Mucosa of gallbladder (tissue), 1 donor: Measurements from ENCODE around the gene HIGD2A. TPM values are rescaled to one million over a fixed set of nuclear protein-coding genes. Genes with fewer than 3 reads are reported as not detected.
A peak's percentile ranks its signal among the peaks of the same experiment; 100 is the strongest.

Source experiments
- DNase-seq: peaks from one replicate; pipeline ENCODE4 v3.0.0-alpha.2; 2020; ENCODE audit warnings: low spot score
- total RNA-seq: library from RNA; stranded (reverse); gene quantifications from one replicate; pipeline ENCODE4 v1.2.1, GENCODE V29; 2021
- donor health status: DM: no; HTN: no; CAD: no.

HIGD2A gene
- total RNA-seq, 1 donor from 2014 or later, result 125 TPM

DNA sequence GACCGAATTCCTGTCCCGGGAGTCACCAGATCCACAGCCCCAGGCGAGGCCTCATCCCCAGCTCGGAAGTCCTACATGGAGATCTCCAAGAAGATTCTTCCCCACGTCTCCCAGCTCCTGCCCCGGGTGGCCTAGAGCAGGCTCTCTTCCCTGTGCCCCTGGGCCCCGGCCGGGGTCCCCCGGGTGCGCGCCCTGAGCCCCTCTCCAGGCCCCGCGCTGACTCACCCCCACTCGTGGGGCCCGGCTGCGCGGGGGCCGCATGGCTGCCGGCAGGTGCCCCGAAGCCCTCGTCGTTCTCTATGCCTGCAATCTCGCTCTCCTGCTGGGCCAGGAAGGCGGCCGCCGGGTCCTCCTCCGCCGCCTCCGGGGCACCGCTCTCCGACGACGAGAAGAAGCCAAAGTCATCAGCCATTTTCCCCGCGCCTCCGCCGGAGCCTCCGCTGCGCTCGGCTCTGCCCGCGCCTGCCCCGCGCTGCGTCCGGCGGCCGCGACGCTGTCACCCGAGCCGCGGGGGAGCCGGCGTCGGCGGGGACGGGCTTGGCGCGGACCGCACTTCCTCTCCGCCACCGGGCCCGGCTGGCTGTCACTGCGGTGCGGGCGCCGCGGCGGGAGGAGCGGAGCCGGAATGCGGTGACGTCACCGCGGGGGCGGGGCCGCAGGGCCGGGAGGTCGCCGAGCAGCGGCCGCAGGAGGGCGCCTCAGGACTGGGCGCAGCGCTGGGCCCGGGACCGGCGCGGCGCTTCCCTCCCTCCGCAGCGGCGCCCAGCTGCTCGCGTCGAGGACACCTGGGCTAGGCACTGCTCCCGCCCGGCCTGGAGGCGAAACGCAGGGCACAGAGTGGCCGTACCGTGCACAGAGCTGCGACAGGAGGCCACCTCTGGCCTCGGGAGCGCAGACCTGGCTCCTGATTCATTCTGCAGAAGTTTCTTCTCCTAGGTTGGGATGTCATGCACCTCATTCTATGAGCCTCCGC, 27.7 kb downstream of the HIGD2A start, which contains the start of gene CLTB:
Gene CLTB (minus strand): TSS at position 588 of the 973 bp plus-strand sequence. CDS start 176 bp downstream, at position 412.
- DNase-seq, result peak; percentile 93

- DNase-seq, result no peak
These were observed 28.4 kb downstream of the HIGD2A start for GRCh38 chr5:176416965-176417364.

DNA sequence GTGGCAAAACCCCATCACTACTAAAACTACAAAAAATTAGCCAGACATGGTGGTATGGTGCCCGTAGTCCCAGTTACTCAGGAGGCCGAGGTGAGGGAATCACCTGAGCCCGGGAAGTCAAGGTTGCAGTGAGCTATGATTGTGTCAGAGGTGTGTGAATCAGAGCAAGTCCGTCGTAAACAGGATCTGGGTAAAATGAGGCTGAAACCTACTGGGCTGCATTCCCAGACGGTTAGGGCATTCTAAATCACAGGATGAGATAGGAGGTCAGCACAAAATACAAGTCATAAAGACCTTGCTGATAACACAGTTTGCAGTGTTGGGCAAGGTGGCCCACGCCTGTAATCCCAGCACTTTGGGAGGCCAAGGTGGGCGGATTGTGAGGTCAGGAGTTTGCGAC, 29.7 kb downstream of the HIGD2A start:
- no peak for DNase-seq

GRCh38 chr5:176420086-176420485, 31.5 kb downstream of the HIGD2A start:
- no peak for DNase-seq

DNA sequence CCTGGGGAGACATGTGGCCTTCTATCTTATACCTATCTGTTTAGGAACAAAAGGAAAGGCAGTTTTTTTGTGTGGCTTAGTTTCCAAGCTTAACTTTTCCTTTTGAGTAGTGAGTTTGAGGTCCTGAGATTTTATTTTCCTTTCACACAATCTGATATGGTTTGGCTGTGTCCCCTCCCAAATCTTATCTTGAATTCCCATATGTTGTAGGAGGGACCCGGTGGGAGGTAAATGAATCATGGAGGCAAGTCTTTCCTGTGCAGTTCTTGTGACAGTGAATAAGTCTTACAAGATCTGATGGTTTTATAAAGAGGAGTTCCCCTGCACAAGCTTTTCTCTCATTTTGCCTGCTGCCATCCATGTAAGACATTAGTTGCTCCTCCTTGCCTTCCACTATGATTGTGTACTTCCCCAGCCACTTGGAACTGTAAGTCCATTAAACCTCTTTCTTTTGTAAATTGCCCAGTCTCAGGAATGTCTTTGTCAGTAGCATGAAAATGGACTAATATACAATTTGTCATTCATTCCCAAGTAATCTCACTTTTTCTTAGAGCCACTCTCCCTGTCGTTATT, 32.5 kb downstream of the HIGD2A start:
- DNase-seq, result no peak

- DNase-seq, result no peak
These were observed 35.6 kb downstream of the HIGD2A start for GRCh38 chr5:176424181-176424580.

DNA sequence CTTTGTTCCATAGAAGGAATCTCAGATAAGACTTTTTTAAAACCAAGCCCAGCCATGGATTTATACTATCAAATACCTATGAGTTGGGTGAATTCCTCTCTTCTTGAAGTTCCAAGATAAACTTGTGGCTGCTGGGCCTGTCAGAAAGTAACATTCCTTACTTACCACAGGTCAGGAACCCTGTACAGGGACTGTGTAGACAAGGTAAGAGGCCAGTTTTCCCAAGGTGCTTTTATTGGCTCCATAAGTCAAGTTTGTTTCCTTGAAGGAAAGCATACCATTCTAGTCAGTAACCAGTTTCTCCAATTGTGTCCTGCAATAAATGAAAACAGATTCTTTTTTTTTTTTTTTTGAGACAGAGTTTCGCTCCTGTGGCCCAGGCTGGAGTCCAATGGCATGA, 36.6 kb downstream of the HIGD2A start:
- DNase-seq, result no peak

DNA sequence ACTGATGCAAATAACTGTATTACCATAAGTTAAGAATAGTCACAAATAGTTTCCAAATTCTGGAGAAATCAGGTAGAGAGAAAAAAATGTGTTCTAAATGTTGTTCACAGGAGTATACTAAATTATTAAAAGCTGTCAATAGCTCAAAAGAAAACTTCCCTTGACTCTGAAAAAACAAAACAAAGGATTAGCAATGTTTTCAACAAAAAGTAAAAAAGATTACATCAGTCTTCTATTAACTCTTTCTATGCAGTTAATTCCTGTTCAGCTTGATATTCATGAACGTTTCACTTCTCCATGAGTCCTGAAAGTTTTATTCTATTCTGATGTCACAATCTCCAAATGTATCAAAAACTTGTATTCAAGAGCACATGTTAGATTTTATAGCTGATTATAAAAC, 37.2 kb downstream of the HIGD2A start:
- no peak for DNase-seq

DNA sequence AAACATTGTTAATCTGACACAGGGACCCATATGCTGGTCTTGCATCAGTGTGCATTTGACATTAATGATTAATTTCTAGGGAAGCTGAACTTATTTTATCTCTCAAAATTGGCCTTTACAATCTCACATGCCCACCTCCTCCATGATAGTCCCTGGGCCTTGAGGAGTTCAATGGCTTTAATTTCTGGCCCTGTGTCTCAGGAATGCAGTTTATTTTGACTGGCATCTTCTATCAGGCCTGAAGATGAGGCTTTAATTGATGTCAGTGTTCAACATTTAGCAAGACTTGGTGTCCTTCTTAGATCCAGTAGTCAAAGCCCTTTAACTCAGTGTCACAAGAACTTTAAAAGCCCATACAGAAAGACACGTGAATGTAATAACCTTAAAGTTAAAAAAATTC, 38.3 kb downstream of the HIGD2A start:
- DNase-seq, result no peak

GRCh38 chr5:176427971-176428370, 39.4 kb downstream of the HIGD2A start:
- no peak for DNase-seq

DNA sequence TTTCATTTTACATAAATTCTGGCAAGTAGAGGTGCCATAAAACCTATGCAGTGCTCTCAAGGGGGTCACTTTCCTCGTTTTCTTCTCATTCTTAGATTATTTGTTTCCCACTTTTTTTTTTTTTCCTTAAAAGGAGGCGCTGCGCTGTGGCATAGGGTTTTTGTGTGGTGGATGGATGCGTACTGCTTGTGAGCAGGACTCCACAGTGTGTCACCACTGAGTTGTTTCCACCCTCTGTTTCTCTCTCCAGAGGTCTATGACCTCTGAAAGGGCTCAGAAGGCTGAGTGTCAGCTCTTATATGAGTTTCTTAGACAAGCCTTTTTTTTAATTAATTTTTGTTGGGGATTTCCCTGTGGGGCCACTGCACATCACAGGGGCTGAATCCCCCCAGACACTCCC, 41.4 kb downstream of the HIGD2A start:
- no peak for DNase-seq

DNA sequence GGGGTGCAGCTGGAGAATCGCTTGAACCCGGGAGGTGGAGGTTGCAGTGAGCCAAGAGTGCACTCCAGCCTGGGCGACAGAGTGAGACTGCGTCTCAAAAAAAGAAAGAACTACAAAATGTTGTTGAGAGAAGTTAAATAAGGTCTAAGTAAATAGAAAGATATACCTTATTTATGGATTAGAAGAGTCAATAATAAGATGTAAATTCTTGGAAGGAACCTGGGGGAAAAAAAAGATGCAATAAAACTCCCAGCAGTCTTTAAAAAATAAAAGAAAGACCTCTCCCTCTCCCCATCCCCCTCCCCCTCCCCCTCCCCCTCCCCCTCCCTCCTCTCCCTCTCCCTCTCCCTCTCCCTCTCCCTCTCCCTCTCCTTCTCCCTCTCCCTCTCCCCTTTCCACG, 44.2 kb downstream of the HIGD2A start:
- no peak for DNase-seq

- no peak for DNase-seq
These were observed 48.1 kb downstream of the HIGD2A start for GRCh38 chr5:176436656-176437055.

DNA sequence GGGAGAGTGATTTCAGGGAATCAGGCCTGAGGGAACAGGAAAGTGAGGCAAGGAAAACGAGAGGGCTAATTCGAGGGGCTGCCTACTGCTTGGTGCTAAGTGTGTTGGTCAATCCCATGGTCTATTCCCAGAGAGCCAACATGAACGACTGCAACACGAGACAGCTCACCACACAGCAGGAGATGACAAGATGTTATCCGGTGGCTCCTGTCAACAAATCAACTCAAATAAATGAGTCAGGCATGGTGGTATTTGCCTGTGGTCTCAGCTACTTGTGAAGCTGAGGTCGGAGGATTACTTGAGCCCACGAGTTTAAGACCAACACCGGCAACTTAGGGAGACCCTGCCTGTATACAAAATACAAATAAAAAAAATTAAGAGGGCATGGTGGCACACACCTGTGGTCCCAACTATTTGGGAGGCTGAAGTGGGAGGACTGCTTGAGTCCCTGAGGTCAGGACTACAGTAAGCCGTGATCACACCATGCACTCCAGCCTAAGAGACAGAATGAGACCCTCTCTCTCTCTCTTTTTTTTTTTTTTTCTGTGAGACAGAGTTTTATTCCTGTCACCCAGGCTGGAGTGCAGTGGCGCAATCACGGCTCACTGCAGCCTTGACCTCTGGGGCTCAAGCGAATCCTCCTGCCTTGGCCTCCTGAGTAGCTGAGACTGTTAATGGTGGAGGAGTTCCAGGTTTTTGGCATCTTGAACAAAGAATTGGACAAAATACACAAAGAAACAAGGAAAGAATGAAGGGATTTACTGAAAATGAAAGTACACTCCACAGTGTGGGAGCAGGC, 50.6 kb downstream of the HIGD2A start:
- no peak for DNase-seq

Other genes with a start within 250 kb of the HIGD2A start
- gene SIMC1, start 150.3 kb upstream of the HIGD2A start, total RNA-seq, result 23.3 TPM
- 113 TPM for gene KIAA1191, start 27.0 kb upstream of the HIGD2A start, total RNA-seq
- gene ARL10, start 23.3 kb upstream of the HIGD2A start, total RNA-seq, result 6.6 TPM
- 10.1 TPM for gene NOP16, start 153 bp upstream of the HIGD2A start, total RNA-seq
- gene CLTB, start 27.8 kb downstream of the HIGD2A start, total RNA-seq, result 119 TPM
- gene FAF2, start 59.6 kb downstream of the HIGD2A start, total RNA-seq, result 30.2 TPM
- 74.9 TPM for gene RNF44, start 148.7 kb downstream of the HIGD2A start, total RNA-seq
- gene CDHR2, start 160.6 kb downstream of the HIGD2A start, total RNA-seq, result 65.7 TPM
- gene GPRIN1, start 221.4 kb downstream of the HIGD2A start, total RNA-seq, result 1.1 TPM
- gene SNCB, start 241.8 kb downstream of the HIGD2A start, total RNA-seq, result 0.14 TPM
- gene EIF4E1B, start 241.9 kb downstream of the HIGD2A start, total RNA-seq, result not detected